Prostate gland (tissue), 2 donors: ENCODE measurements around the gene IPCEF1. TPM values are rescaled to one million over a fixed set of nuclear protein-coding genes. Genes with fewer than 3 reads are reported as not detected.

ENCODE experiments used
- DNase-seq: peaks from one replicate; pipeline ENCODE4 v3.0.0-alpha.2; 2019; ENCODE audit warnings: low spot score
- H3K27ac ChIP-seq, 2 donors: fragments of 200-600 bp; sonication (generic); 2 replicates each; pipeline ENCODE4 v1.5.1; 2017 to 2019
- H3K27me3 ChIP-seq: fragments of 200-600 bp; sonication (generic); replicated peaks from 2 replicates; pipeline ENCODE4 v1.5.1; 2019; ENCODE audit not compliant: insufficient read depth
- H3K36me3 ChIP-seq, 2 donors: fragments of 200-600 bp; sonication (generic); 1 replicate in 1 of 2; 2 replicates in 1 of 2; pipeline versions ENCODE4 v1.5.1 to v1.8.1; 2017 to 2019
- H3K4me1 ChIP-seq: fragments of 200-600 bp; sonication (generic); replicated peaks from 2 replicates; pipeline ENCODE4 v1.5.1; 2019
- H3K4me3 ChIP-seq, 2 donors: fragments of 200-600 bp; sonication (generic); 2 replicates each; pipeline ENCODE4 v1.5.1; 2017 to 2019
- H3K9me3 ChIP-seq: fragments of 200-600 bp; sonication (generic); 2 replicates; pipeline ENCODE4 v1.5.1; 2017
- CTCF ChIP-seq, 4 experiments: fragments of 200-600 bp in 2 of 4; fragments of 450-650 bp in 2 of 4; sonication (generic) in 2 of 4; IDR thresholded peaks; 1 replicate in 3 of 4; 2 replicates in 1 of 4; pipeline ENCODE4 v1.5.1; 2016 to 2019; ENCODE audit warnings: antibody characterized with exemption in 4 of 4, mild to moderate bottlenecking in 2 of 4, moderate library complexity in 2 of 4
- POLR2A ChIP-seq: fragments of 450-650 bp; IDR thresholded peaks from one replicate; pipeline ENCODE4 v1.6.1; 2016; ENCODE audit warnings: antibody characterized with exemption, mild to moderate bottlenecking
- POLR2AphosphoS5 ChIP-seq: sonication (generic); formaldehyde crosslinking; IDR thresholded peaks from one replicate; pipeline ENCODE4 v1.6.1; 2017; ENCODE audit warnings: antibody characterized with exemption
- WGBS: methylation state at CpG from one replicate; pipeline ENCODE4 v1.1.5; 2018; 5-methylcytosine and 5-hydroxymethylcytosine counted together
- intact Hi-C: fragments of 100-400 bp; cut with DNase I; formaldehyde crosslinking; loops from one replicate; pipeline ENCODE4 v1.14.2; 2022
- total RNA-seq, 2 donors: library from RNA; depleted of rRNA; stranded (reverse); fragments of >200 nt; gene quantifications; one replicate each; pipeline ENCODE4 v1.1.0, GENCODE V29; 2016

IPCEF1 gene
- total RNA-seq, 2 donors from 2014 or later = 1.0 to 6.1 TPM

GRCh38 chr6:154285826-154286225 is 70.8 kb downstream of the IPCEF1 start:
- H3K36me3 ChIP-seq = no peaks in the 10 kb centered on the region
- intact Hi-C loops = no loop called here
- no peak for DNase-seq
- no peaks in the 10 kb centered on the region for H3K9me3 ChIP-seq
- no peak overlapping the region for H3K4me3 ChIP-seq
- no peak overlapping the region for H3K27ac ChIP-seq
- no peak for TF ChIP-seq POLR2A
- TF ChIP-seq CTCF (IDR thresholded peaks at IDR 0.05) = no peak
- TF ChIP-seq POLR2AphosphoS5 = no peak
- 48% methylated on average over 1 of the region's 1 CpG for WGBS
- no peaks in the 10 kb centered on the region for H3K27me3 ChIP-seq
- no peaks in the 10 kb centered on the region for H3K4me1 ChIP-seq

GRCh38 chr6:154284313-154284853 is 72.2 kb downstream of the IPCEF1 start:
- intact Hi-C loops = no loop called here

GRCh38 chr6:154280521-154280920 is 76.1 kb downstream of the IPCEF1 start:
- no peak for DNase-seq
- Histone ChIP-seq H3K4me1 (no peaks in the 10 kb centered on the region), H3K36me3 (no peaks in the 10 kb centered on the region), H3K27ac (no peak overlapping the region), H3K9me3 (no peaks in the 10 kb centered on the region), H3K4me3 (no peak overlapping the region), H3K27me3 (no peaks in the 10 kb centered on the region)
- intact Hi-C loops = no loop called here
- WGBS = 73% methylated on average over 2 of the region's 2 CpGs
- TF ChIP-seq CTCF (IDR thresholded peaks at IDR 0.05) (no peak), POLR2A (no peak), POLR2AphosphoS5 (no peak)

More at GRCh38 chr6:154284313-154284853, 72.2 kb downstream of the IPCEF1 start:
- TF ChIP-seq POLR2AphosphoS5 = no peak
- TF ChIP-seq POLR2A = no peak
- TF ChIP-seq CTCF (IDR thresholded peaks at IDR 0.05) = no peak
- no peaks in the 10 kb centered on the region for H3K36me3 ChIP-seq
- H3K4me1 ChIP-seq = no peaks in the 10 kb centered on the region
- DNase-seq = no peak
- H3K4me3 ChIP-seq = no peak overlapping the region
- H3K27me3 ChIP-seq = no peaks in the 10 kb centered on the region
- WGBS = 95% methylated on average over 7 of the region's 7 CpGs
- no peaks in the 10 kb centered on the region for H3K9me3 ChIP-seq
- H3K27ac ChIP-seq = no peak overlapping the region

GRCh38 chr6:154277629-154278017 is 79.0 kb downstream of the IPCEF1 start:
- Histone ChIP-seq H3K9me3 (no peaks in the 10 kb centered on the region), H3K27me3 (no peaks in the 10 kb centered on the region), H3K4me3 (no peak overlapping the region), H3K4me1 (no peaks in the 10 kb centered on the region), H3K36me3 (no peaks in the 10 kb centered on the region), H3K27ac (no peak overlapping the region)
- no peak for DNase-seq
- TF ChIP-seq POLR2A = no peak
- TF ChIP-seq CTCF (IDR thresholded peaks at IDR 0.05) = no peak
- no peak for TF ChIP-seq POLR2AphosphoS5
- WGBS = 57% methylated on average over 7 of the region's 7 CpGs
- intact Hi-C loops = loop anchor here (2.0 kb wide), 1 partner anchor 121 kb away; no protein-coding TSS in a partner anchor

GRCh38 chr6:154276810-154277628 is 79.6 kb downstream of the IPCEF1 start:
- H3K27ac ChIP-seq = no peak overlapping the region
- no peaks in the 10 kb centered on the region for H3K36me3 ChIP-seq
- H3K27me3 ChIP-seq = no peaks in the 10 kb centered on the region
- TF ChIP-seq POLR2A = no peak
- no peak for TF ChIP-seq POLR2AphosphoS5
- TF ChIP-seq CTCF (IDR thresholded peaks at IDR 0.05) = peak; percentile 39 to 75 (median 60)
- 33% methylated on average over 11 of the region's 11 CpGs for WGBS
- no peak overlapping the region for H3K4me3 ChIP-seq
- H3K4me1 ChIP-seq = no peaks in the 10 kb centered on the region
- DNase-seq = no peak
- no peaks in the 10 kb centered on the region for H3K9me3 ChIP-seq
- intact Hi-C loops = loop anchor here (2.0 kb wide), 1 partner anchor 120 kb away; no protein-coding TSS in a partner anchor
